GM12864 (cell line): ENCODE measurements around the gene TENT4B.

Experiments used
- DNase-seq: peaks from one replicate; pipeline ENCODE4 v3.0.0-alpha.2; 2011; ENCODE audit warnings: low read depth
- H3K4me3 ChIP-seq: 2 replicates; pipeline ENCODE4 v1.5.1; 2011; ENCODE audit warnings: mild to moderate bottlenecking, low read depth, low read length, control low read depth
- TF ChIP-seq, protein P1 (sequence below): IDR thresholded peaks from 2 replicates; pipeline ENCODE4 v1.5.1; 2011; ENCODE audit warnings: low read depth, mild to moderate bottlenecking, moderate library complexity, low read length, control low read depth, inconsistent platforms; ENCODE audit errors: missing control alignments

TENT4B gene

DNA sequence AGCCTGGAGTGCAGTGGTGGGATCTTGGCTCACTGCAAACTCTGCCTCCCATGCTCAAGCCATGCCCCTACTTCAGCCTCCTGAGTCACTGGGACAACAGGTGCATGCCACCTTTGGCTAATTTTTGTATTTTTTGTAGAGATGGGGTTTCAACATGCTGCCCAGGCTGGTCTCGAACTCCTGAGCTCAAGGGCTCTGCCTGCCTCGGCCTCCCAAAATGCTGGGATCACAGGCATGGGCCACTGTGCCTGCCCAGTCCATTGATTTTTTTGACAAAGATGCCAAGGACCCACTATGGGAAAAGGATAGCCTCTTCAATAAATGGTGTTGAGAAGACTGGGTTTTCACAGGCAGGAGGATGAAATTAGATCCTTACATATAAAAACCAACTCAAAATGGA is 102.4 kb downstream of the TENT4B start:
- DNase-seq = no peak
- no peak overlapping the region for H3K4me3 ChIP-seq
- TF ChIP-seq, protein P1, sequence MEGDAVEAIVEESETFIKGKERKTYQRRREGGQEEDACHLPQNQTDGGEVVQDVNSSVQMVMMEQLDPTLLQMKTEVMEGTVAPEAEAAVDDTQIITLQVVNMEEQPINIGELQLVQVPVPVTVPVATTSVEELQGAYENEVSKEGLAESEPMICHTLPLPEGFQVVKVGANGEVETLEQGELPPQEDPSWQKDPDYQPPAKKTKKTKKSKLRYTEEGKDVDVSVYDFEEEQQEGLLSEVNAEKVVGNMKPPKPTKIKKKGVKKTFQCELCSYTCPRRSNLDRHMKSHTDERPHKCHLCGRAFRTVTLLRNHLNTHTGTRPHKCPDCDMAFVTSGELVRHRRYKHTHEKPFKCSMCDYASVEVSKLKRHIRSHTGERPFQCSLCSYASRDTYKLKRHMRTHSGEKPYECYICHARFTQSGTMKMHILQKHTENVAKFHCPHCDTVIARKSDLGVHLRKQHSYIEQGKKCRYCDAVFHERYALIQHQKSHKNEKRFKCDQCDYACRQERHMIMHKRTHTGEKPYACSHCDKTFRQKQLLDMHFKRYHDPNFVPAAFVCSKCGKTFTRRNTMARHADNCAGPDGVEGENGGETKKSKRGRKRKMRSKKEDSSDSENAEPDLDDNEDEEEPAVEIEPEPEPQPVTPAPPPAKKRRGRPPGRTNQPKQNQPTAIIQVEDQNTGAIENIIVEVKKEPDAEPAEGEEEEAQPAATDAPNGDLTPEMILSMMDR = no peak

DNA sequence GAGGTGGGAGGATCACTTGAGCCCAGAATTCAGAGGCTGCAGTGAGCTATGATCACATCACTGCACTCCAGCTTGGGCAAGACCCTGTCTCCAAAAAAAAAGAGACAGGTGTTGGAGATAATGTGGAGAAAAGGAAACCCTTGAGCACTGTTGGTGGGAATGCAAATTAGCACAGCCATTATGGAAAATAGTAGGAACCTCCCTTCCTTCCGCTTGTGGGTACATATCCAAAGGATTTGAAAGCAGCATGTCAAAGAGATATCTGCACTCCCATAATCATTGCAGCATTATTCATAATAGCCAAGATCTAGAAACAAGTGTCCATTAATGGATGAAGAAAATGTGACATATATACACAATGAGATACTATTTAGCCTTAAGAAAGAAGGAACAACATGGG is 103.5 kb downstream of the TENT4B start:
- TF ChIP-seq, protein P1 = no peak
- H3K4me3 ChIP-seq = no peak overlapping the region
- no peak for DNase-seq

DNA sequence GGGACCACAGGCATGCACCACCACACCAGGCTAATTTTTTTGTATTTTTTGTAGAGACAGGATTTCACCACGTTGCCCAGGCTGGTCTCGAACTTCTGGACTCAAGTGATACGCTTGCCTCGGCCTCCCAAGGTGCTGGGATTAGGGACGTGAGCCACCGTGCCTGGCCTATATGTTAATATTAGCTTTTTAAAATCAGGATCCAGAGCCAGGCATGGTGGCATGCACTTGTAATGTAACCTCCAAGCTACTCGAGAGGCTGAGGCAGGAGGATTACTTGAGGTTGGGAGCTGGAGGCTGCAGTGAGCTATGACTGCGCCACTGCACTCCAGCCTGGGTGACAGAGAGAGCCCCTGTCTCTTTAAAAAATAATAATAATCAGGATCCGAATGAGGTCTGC is 104.8 kb downstream of the TENT4B start:
- no peak overlapping the region for H3K4me3 ChIP-seq
- DNase-seq = no peak
- TF ChIP-seq, protein P1 = no peak

DNA sequence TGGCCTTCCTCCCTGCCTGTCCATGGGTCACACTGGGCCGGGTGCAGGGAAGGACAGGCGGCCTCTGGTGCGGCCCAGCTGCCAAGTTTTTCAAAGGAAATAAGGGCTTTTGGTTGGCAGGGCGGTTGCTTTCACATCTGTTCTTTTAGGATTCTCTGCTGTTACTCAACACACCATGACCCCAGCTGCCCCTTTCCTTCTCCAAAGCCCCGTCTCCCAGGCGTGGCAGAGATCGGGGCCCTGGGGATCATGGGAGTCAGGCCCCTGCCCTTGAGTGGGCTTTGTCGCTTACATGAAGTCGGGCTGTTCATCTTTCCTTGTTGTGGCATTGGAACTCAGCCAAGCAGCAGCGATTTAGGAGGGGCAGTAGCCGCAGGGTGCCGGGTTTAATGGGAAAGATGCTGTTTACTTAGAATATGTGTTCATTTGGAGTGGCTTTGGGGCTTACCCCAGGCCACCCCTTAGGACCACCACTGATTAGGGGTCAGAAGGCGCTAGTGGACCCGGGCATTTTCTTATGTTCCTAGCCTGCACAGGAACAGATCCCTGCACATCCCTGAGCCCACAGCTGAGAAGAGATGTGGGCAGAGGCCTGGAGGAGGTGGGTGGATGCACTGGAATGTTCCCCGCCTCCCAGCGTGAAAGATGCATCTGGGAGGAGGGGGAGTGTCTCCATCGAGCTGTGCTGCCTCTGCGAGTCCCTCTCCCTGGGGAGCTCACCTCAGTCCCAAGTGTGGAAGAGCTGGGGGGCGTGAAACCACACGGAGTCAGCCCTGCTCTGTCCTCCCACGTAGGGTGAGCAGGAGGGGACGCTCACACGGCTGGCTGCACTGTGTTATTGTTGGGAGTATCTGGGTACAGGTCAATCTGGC is 106.5 kb downstream of the TENT4B start:
- DNase-seq = no peak
- TF ChIP-seq, protein P1 = no peak
- no peak overlapping the region for H3K4me3 ChIP-seq

DNA sequence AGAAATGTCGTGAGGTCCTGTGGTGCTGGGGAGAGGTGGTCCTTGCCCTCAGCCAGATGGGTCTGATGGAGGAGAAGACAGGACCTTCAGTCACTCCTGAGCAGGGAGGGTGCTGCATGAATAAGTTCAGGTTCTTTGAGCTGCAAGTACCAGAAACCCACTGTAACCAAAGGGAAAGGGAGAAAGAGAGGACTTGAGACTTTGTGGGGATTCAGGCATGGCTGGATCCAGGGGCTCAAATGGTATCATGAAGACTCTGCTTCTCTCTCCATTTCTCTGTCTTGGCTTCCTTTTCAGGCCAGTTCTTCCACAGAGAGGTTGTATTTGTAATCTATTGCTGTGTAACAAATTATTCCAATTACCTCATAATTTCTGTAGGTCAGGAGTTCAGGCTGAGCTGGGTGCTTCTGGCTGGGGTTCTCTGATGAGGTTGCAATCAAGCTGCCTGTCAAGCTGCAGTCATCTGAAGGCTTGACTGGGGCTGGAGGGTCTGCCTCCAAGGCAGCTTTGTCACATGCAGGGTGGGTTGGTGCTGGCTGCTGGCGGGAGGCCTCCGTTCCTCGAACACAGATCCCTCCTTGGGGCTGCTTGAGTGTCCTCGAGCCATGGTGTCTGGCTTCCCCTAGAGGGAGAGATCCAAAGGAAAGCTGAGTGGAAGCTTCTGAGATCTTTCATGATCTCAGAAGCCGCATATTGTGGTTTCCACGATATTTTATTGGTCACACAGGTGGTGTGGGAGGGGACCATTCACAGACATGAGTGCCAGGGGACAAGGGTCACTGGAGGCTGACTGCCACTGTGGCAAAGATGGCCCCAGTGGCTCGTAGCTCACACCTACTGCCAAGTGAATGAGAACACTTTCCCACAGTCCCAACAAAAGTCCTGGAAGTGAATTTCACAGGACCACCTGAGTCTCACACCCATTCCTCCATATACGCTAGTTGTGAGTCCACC is 107.4 kb downstream of the TENT4B start:
- DNase-seq = no peak
- TF ChIP-seq, protein P1 = no peak
- no peak overlapping the region for H3K4me3 ChIP-seq

DNA sequence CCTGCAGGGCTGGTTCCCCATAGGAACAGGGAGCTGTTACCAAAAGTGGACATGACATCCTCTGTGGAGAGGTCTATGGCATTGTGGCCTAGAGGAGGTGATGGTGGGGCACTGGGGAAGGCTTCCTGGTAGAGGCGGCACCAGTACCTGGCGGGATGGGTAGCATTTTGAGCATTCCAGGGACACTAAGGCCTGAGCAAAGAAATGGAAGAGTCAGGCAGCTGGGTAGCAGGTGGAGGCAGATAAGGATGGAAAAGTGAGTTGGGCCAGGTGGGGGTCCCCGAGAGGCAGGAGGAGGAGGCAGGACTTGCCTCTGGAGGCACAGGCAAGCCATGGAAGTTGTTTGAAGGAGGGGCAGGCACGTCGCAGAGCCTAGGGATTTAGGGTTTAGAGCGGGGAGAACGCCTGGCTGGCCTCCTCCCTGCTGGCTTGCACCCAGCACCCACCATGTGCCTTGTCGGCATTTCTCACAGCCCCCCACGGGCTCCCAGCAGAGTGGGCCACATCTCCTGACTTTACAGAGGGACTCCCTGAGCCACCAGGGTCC is 108.1 kb downstream of the TENT4B start:
- no peak for DNase-seq
- no peak overlapping the region for H3K4me3 ChIP-seq

More for the DNA sequence above, 108.1 kb downstream of the TENT4B start:
- TF ChIP-seq, protein P1 = no peak
